ENCODE measurements around the gene CTRB2. TPM values are rescaled to one million over a fixed set of nuclear protein-coding genes. Genes with fewer than 3 reads are reported as not detected.

Gene CTRB2
- total RNA-seq, 1 donor from 2014 or later, result not detected

DNA sequence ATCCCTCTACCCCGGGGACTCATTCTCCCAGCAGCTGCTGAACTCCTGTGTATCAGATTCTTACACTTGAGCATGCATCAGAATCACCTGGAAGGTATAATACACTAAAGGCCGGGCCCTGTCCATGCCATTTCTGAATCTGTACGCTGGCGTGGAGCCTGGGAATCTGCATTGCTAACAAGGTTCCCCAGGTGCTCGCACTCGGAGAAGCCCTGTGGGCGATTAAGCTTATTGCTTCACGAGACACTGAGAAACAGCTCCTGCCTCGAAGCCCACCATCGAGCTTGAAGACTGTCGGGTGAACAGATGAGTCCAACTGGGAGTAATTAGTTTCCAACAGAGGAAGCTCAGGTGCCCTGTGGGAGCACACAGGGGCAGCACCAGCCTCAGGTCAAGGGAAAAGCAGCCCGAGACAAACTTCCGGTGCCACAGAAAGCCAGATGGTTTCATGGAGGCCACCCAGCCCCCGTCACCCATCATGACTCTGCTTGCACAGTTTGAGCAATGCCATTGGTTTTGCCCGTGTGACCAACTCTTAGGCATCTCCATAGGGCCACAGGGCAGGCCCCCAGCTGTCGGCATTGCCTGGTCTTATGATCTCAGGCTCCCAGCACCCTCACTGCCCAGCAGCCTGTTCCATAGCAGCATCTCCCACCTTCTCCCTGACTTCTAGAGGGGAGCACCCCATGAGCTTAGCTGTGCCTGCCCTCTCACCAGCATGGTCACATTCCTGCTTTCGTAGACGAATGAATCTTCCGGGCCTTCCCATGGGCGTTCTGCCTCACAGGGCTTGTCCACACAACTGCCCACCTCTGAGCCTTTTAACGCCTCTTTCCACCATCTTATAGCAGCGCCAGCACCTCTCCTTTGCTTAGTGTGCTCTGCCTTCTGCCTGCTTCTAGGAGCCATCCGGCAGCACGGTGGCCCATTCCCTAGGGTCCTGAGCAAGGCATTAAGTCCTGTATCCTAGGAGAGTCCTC is 10.9 kb downstream of the CTRB2 start:
- Histone ChIP-seq H3K27ac (no peak overlapping the region), H3K9me3 (ENCODE audit: low read depth) (no peaks in the 10 kb centered on the region), H3K79me2 (ENCODE audit: low read depth) (no peaks in the 10 kb centered on the region), H3K4me3 (no peak overlapping the region), H3K9ac (no peak overlapping the region), H3K36me3 (no peaks in the 10 kb centered on the region), H3K27me3 (no peaks in the 10 kb centered on the region), H3K4me1 (no peaks in the 10 kb centered on the region), H2AFZ (replicated peaks) (no peak overlapping the region), H4K20me1 (ENCODE audit: low read depth) (no peaks in the 10 kb centered on the region), H3F3A (ENCODE audit: low read depth) (no peaks in the 10 kb centered on the region), H3K4me2 (no peak overlapping the region)
- Mint-ChIP-seq H3K27me3 (ENCODE audit: insufficient read depth, low read depth) (no peaks in the 10 kb centered on the region), H3K4me1 (no peaks in the 10 kb centered on the region), H3K27ac (peak overlapping the region; percentile 75), H3K36me3 (no peaks in the 10 kb centered on the region), H3K4me3 (no peak overlapping the region), H3K9me3 (peaks cover 7% of the 10 kb centered on the region)
- no peak for DNase-seq (ENCODE audit: low spot score)
- TF ChIP-seq EZH2 (IDR thresholded peaks at IDR 0.05) (no peak), EZH2phosphoT487 (IDR thresholded peaks at IDR 0.05) (no peak)
- TF ChIP-seq, protein P1, sequence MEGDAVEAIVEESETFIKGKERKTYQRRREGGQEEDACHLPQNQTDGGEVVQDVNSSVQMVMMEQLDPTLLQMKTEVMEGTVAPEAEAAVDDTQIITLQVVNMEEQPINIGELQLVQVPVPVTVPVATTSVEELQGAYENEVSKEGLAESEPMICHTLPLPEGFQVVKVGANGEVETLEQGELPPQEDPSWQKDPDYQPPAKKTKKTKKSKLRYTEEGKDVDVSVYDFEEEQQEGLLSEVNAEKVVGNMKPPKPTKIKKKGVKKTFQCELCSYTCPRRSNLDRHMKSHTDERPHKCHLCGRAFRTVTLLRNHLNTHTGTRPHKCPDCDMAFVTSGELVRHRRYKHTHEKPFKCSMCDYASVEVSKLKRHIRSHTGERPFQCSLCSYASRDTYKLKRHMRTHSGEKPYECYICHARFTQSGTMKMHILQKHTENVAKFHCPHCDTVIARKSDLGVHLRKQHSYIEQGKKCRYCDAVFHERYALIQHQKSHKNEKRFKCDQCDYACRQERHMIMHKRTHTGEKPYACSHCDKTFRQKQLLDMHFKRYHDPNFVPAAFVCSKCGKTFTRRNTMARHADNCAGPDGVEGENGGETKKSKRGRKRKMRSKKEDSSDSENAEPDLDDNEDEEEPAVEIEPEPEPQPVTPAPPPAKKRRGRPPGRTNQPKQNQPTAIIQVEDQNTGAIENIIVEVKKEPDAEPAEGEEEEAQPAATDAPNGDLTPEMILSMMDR (IDR thresholded peaks at IDR 0.05), result no peak

DNA sequence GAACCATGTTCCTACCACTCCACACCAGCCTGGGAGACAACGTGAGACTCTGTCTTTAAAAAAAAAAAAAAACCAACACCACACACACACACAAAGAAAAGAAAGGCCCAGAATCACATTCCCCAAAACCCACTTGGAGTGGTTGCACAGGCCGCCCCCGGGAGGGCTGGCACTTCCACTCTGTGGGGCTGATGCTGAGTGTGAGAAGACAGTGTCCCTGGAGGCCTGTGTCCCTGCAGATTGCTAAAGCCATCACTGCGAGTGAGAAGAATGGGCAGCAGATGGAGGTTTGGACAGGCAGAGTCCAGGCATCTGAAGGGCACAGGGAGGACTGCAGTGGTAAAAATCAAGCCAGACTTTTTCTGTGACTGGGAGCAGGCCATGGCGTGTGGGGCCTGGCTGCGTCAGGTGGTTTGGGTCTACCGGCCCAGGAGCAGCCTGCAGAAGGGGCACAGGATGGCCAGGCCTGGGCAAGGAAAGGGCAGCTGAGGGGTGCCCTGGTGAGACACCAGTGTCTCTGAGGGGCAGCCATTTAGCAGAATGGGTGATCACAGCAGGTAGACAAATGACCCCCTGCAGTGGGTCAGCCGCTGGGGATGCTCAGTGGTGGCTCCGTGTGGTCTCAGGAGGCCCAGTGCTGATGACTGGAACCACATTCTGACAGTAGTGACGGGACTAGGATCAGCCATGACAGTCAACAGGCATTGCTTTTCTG is 13.1 kb downstream of the CTRB2 start:
- TF ChIP-seq EZH2 (IDR thresholded peaks at IDR 0.05), result no peak
- TF ChIP-seq, protein P1 (IDR thresholded peaks at IDR 0.05), result no peak
- no peak for TF ChIP-seq EZH2phosphoT487 (IDR thresholded peaks at IDR 0.05)
- Histone ChIP-seq H3K4me2 (no peak overlapping the region), H3K9me3 (ENCODE audit: low read depth) (no peaks in the 10 kb centered on the region), H3K4me3 (no peak overlapping the region), H3K4me1 (no peaks in the 10 kb centered on the region), H3K9ac (no peak overlapping the region), H4K20me1 (ENCODE audit: low read depth) (no peaks in the 10 kb centered on the region), H3F3A (ENCODE audit: low read depth) (no peaks in the 10 kb centered on the region), H3K27me3 (no peaks in the 10 kb centered on the region), H3K79me2 (ENCODE audit: low read depth) (no peaks in the 10 kb centered on the region), H2AFZ (replicated peaks) (no peak overlapping the region), H3K27ac (no peak overlapping the region), H3K36me3 (no peaks in the 10 kb centered on the region)
- H3K4me1 Mint-ChIP-seq, result no peaks in the 10 kb centered on the region
- H3K27me3 Mint-ChIP-seq (ENCODE audit: insufficient read depth, low read depth), result no peaks in the 10 kb centered on the region
- no peak overlapping the region for H3K27ac Mint-ChIP-seq
- peaks cover 7% of the 10 kb centered on the region for H3K9me3 Mint-ChIP-seq
- no peak overlapping the region for H3K4me3 Mint-ChIP-seq
- no peaks in the 10 kb centered on the region for H3K36me3 Mint-ChIP-seq
- DNase-seq (ENCODE audit: low spot score), result no peak

DNA sequence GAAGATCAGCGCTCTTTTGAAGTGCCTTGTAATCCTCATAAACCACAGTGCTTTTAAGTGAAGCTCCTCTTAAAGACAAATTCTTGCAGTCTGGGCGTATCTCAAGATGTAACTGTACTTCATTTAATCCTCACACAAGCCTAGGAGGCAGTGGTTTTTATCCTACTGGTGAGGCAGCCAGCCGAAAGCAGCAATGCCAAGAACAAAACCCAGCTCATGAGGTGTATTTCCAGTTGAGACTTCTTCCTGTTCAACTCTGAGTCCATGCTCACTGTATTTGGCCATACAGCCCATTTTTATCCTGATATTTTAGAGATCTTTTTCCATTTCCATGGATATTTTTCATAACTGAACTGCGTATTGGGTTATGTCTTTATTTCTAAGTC is 13.7 kb downstream of the CTRB2 start:
- TF ChIP-seq EZH2 (IDR thresholded peaks at IDR 0.05), result no peak
- TF ChIP-seq, protein P1 (IDR thresholded peaks at IDR 0.05), result no peak
- TF ChIP-seq EZH2phosphoT487 (IDR thresholded peaks at IDR 0.05), result no peak
- Histone ChIP-seq H3K9me3 (ENCODE audit: low read depth) (no peaks in the 10 kb centered on the region), H3K4me1 (no peaks in the 10 kb centered on the region), H3K36me3 (no peaks in the 10 kb centered on the region), H3K27ac (no peak overlapping the region), H4K20me1 (ENCODE audit: low read depth) (no peaks in the 10 kb centered on the region), H3K9ac (no peak overlapping the region), H3K27me3 (no peaks in the 10 kb centered on the region), H2AFZ (replicated peaks) (no peak overlapping the region), H3K4me2 (no peak overlapping the region), H3F3A (ENCODE audit: low read depth) (no peaks in the 10 kb centered on the region), H3K79me2 (ENCODE audit: low read depth) (no peaks in the 10 kb centered on the region), H3K4me3 (no peak overlapping the region)
- Mint-ChIP-seq H3K4me1 (no peaks in the 10 kb centered on the region), H3K4me3 (no peak overlapping the region), H3K27ac (no peak overlapping the region), H3K36me3 (no peaks in the 10 kb centered on the region), H3K27me3 (ENCODE audit: insufficient read depth, low read depth) (no peaks in the 10 kb centered on the region), H3K9me3 (peaks cover 9% of the 10 kb centered on the region)
- no peak for DNase-seq (ENCODE audit: low spot score)

Data from neural progenitor cell (in vitro differentiated cells).